Hepatic stellate cell (primary cell): ENCODE measurements around the gene AKR1D1.
"Not testable (repeated sequence)": the region's sequence is repeated elsewhere in the genome, so short reads cannot be mapped to it uniquely, and the experiment has no call there.

ENCODE experiments used
- DNase-seq: peaks from one replicate; pipeline ENCODE4 v3.0.0; 2011; ENCODE audit warnings: low spot score

The AKR1D1 gene

GRCh38 chr7:138122162-138122561, 45.9 kb downstream of the AKR1D1 start:
- no peak for DNase-seq

GRCh38 chr7:138125119-138125518, 48.9 kb downstream of the AKR1D1 start:
- DNase-seq, result no peak

GRCh38 chr7:138125598-138126111, 49.4 kb downstream of the AKR1D1 start:
- no peak for DNase-seq

GRCh38 chr7:138126928-138127327, 50.7 kb downstream of the AKR1D1 start:
- no peak for DNase-seq

GRCh38 chr7:138127996-138128395, 51.7 kb downstream of the AKR1D1 start:
- no peak for DNase-seq

GRCh38 chr7:138129551-138130165, 53.4 kb downstream of the AKR1D1 start:
- no peak for DNase-seq

- DNase-seq, result no peak
Observed at GRCh38 chr7:138137423-138138171, 61.3 kb downstream of the AKR1D1 start.

- no peak for DNase-seq
Observed at GRCh38 chr7:138138244-138138643, 62.0 kb downstream of the AKR1D1 start.

- no peak for DNase-seq
Observed at GRCh38 chr7:138142583-138143201, 66.4 kb downstream of the AKR1D1 start.

GRCh38 chr7:138144958-138145357, 68.7 kb downstream of the AKR1D1 start:
- DNase-seq, result no peak

GRCh38 chr7:138146221-138146620, 70.0 kb downstream of the AKR1D1 start:
- not testable (repeated sequence) for DNase-seq

- not testable (repeated sequence) for DNase-seq
Observed at GRCh38 chr7:138146757-138147734, 70.8 kb downstream of the AKR1D1 start.

- DNase-seq, result no peak
Observed at GRCh38 chr7:138151731-138152577, 75.7 kb downstream of the AKR1D1 start.

GRCh38 chr7:138154661-138155060, 78.4 kb downstream of the AKR1D1 start:
- DNase-seq, result no peak

GRCh38 chr7:138157702-138158101, 81.4 kb downstream of the AKR1D1 start:
- no peak for DNase-seq

GRCh38 chr7:138158739-138159528, 82.7 kb downstream of the AKR1D1 start:
- no peak for DNase-seq

GRCh38 chr7:138161600-138162081, 85.4 kb downstream of the AKR1D1 start:
- peak; percentile 83 for DNase-seq

- DNase-seq, result no peak
Observed at GRCh38 chr7:138162236-138162635, 86.0 kb downstream of the AKR1D1 start.

GRCh38 chr7:138163800-138164199, 87.5 kb downstream of the AKR1D1 start:
- no peak for DNase-seq

GRCh38 chr7:138164804-138165203, 88.5 kb downstream of the AKR1D1 start:
- no peak for DNase-seq
